Stimulated activated CD4-positive, alpha-beta T cell treated with anti-CD3 and anti-CD28 coated beads, Interleukin-1b, Interleukin-23, amount 100 ng/mL, for 24 hours (primary cell): ENCODE data around the gene SLC2A10.

ENCODE experiments used
- DNase-seq, 4 experiments: peaks; one replicate each; pipeline ENCODE4 v3.0.0-alpha.2; 2020; ENCODE audit warnings: low read depth in 4 of 4, low spot score in 1 of 4

SLC2A10 gene

DNA sequence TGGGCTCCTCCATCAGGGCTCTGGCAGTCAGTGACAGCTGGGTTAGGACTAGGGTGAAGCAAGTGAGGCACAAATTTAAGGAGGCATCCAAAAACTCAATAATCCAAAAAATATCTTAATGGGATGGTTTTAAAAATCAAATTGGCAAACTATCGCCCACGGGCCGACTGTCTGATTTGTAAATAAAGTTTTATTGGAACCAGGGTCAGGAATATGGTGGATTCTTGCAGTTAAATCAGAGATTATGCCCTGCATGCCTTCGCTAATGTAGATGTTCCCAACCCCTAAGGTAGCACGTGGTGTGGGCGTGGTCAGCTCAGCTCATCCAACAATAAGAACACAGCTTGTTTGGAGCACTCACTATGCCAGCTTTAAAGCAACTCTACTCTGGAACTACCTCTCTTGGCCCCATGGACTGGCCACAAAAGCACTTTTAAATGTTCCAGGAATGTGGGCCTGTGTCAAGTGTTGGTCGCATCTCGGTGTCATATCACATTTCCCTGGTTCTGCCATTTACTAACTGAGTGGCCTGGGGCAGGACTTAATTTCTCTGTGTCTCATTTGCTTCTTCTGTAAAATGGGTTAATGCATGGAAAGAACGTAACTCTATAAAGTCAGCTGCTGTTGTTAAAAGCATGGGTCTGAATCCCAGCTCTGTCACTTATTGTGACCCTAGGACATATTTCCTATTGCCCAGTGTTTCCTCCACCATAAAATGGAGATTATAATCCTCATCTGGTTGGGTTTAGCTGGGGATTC lies 27.2 kb upstream of the SLC2A10 start:
- no peak for DNase-seq

DNA sequence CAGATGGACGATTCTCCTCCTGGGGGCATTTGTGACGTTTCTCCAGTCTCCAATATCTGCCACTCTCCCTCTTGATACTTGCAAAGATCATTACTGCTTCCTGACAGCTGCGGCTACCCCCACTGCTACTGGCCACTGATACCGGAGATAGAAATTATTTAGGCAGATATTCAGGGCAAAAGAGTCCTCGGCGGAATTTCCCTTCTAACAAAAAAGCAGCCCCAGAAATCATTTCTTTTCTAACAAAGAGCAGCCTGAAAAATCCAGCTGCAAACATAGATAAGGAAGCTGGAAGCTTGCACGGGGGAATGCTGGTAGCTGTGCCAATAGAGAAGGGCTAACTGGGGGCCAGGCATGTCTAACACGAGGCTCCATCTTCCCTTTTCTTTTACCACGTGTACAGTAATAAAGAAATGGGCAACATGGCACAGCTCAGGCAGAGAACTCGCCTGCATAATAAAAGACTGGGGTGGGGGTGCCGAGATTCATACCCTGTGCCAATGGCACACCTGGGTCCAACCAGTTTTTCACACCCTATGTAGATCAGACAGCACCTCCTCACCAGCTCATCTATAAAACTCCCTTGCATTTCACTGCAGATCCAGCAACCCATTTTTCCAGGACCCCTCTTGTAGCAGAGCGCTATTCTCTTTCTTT lies 26.3 kb upstream of the SLC2A10 start:
- DNase-seq = no peak

DNA sequence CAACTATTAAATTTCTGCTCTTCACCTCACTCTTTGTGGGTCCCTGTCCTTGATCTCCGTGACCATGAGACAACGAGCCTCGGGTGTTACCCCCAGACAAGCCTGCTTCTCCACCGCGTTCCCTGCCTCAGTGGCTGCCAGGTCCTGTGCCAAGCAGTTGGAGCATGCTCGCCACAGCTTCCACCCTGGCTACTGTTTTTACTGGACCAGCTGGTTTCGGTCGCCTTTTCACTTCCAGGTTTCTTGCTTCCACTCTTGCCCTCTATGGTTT lies 25.8 kb upstream of the SLC2A10 start:
- no peak for DNase-seq

DNA sequence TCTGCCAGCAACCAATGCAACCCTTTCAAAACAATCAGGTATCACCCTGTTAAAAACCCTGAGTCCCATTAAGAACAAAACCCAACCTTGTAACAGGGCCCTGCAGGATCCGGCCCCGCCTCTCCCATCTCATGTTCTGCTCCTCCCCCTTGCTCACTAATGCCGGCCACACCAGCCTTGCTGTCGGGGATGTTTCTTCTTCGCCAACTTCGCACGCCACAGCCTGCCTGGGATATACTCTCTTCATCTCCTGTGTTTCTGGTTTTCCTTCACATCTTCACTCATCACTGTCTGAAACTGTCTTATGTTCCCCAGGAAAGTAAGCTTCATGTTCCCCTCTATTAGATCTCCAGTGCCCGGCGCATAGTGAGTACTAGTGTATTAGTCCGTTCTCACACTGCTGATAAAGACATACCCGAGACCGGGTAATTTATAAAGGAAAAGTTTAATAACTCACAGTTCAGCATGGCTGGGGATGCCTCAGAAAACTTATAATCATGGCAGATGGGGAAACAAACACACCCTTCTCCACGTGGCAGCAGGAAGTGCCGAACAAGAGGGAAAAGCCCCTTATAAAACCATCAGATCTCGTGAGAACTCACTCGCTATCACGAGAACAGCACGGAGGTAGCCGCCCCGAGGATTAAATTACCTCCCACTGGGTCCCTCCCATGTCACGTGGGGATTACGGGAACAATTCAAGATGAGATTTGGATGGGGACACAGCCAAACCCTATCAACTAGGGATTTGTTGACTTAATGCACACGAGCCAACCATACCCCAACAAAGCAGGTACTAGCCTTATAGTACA lies 25.3 kb upstream of the SLC2A10 start:
- DNase-seq = no peak

DNA sequence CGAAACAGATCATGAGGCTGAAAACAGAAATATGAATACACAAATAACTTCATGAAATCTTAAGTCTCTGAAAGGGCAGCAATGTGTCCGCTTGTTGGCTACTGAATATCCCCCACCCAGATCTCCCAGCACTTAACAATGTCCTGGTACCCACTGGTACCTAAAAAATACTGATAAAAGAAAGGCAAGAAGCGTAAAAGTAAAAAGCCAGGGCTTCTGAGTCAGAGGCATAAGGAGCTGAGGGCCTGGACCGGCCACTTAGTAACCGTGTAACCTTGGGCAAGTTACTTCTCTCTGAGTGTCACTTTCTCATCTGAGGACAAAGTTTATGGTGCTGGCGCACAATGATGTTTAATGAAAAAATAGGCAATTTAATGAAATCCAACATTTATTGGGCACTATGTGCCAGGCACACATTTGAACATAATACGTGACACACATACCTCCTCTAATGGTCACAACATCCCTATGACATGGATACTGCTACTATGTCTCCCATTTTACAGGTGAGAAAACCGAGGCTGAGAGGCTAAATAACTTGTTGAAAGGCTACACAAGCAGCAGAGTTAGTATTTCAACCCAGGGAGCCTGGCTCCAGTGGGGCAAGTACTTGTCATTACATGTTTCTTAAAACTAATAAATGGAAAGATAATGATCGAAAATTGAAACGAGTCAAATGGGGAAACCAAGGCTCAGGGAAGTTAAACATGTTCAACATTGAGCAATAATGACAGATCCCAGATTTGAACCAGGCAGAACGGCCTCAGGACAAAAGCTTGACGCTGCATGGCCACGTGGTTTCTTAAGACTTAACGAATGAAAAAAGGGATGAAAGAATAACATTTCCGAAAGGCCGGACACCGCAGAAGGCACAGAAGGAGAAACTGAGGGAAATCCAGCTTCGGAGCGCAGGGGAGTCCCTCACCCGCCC lies 21.0 kb upstream of the SLC2A10 start:
- DNase-seq = no peak

DNA sequence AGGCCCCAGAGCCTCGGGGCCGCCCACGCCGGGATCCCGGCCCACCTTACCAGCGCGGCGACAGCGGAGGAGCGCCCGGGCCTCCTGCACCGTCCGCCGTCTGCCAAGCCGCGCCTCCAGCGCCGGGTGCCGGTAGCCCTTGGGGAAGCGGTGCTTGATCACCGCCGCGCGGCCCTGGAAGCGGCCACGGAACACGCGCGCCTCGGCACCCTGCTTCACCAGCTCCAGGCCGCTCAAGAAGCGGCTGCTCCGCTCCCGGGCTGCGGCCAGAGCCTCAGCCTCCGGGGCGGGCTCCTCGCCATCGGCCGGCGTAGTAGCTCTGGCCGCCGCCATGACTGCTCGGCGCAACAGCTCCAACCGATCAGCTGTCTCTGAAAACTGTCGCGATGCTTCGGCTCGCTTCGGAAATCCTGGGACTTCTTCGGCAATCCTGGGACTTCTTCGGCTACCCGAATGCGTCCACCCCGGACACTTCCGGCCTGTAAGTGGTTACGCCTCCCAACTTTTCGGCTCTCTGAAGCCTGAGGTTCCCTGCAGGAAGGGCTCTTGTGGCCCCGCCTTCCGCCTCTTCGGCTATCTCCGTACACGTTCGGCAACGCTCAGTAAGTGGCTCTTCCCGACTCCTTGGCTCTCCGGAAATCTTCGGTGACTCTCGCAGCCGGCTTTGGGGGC lies 20.2 kb upstream of the SLC2A10 start, which contains the start of gene TP53RK:
TP53RK (minus strand) TSS at position 363 of the 672 bp plus-strand sequence; CDS start at position 333, 30 bp downstream.
- DNase-seq = peak; percentile 90 to 96 (median 92)

DNA sequence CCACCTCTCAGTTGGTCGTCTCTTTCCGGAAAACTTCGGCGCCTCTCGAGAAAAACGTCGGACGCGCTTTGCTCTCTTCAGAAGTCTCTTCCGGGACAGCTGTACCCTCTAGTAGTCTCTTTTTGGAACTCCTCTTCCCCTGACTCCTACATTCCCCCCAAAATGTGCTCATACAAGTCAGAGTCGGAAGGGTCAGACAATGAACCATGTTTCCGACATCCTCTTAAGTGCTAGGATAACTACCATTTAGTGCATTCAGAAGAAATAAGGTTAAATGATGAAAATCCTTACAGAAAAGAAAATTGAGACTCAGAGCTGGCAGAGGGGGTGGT lies 19.7 kb upstream of the SLC2A10 start:
- no peak for DNase-seq

DNA sequence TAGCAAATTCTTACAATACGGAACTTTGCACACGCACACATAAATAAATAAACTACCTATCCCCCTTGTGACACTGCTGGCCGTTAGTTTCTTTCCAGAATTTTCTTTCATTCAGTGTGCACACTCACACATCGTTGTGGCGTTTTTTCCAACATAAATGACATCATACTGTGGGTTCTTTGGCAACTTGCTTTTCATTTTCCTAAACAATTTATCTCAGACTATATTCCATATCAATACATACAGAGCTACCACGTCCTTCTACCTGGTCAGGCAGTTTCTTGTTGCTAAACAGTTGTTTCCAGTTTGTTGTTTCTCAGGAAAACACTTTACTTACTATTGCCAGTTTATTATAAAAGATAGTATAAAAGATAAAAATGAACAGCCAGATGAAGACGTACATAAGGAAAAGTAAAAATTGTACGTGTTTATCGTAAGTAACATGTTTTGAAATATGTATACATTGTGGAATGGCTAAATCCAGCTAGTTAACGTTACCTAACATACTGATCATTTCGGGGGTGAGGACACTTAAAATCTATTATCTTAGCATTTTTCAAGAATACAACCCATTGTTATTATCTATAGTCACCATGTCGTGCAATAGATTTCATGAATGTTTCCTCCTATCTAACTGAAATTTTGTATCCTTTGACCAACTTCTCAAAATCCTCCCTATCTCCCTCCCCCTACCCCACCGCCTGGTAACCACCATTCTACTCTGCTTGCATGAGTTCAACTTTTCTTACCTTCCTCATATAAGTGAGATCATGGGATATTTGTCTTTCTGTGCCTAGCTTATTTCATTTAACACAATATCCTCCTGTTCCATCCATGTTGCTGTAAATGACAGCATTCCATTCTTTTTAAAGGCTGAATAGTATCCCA lies 19.0 kb upstream of the SLC2A10 start:
- no peak for DNase-seq

DNA sequence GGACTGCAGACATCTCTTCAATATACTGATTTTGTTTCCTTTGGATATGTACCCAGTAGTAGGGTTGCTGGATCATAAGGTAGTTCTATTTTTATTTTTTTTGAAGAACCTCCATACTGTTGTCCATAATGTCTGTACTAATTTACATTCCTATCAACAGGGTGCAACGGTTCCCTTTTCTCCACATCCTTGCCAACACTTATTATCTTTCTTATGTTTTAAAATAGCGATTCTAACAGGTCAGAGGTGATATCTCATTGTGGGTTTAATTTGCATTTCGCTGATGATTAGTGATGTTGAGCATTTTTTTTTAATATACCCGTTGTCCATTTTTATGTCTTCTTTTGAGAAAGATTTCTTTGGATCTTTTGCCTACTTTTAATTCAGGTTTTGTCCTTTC lies 18.3 kb upstream of the SLC2A10 start:
- DNase-seq = no peak

DNA sequence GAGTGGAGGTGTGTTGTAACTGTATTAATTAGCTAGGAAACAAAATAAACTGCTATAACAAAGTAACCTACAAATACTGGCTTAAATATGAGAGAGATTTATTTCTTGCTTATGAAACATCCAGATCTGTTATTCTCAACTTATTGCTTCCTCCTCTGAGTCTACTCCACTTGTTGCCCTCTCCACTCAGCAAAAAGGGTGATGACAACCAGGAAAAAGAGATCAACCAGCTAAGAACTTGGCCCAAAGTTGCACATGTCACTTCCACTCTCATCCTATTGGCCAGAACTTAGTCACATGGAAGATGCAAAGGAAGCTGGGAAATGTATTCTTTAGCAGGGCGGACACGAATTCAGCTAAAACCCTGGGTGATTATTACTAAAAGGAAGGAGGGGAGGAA lies 15.0 kb upstream of the SLC2A10 start:
- DNase-seq = no peak

DNA sequence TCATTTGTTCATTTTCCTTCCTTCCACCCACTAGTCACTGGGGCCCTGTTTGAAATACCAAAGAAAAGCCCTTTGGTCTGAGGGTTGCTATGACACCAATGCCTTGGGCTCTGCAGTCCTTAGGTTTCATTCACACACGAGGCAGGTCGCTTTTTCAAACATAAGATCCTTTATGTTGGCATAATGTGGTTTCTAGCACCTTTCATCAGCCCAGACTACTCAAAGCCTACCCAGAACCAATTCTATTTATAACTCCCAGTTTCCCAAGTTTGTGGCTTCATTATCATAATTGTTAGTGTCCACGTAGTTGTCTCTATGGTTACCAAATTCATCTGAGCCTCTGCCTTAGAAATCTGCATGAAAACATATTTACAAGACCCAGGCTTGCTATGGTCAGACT lies 13.6 kb upstream of the SLC2A10 start:
- DNase-seq = no peak

DNA sequence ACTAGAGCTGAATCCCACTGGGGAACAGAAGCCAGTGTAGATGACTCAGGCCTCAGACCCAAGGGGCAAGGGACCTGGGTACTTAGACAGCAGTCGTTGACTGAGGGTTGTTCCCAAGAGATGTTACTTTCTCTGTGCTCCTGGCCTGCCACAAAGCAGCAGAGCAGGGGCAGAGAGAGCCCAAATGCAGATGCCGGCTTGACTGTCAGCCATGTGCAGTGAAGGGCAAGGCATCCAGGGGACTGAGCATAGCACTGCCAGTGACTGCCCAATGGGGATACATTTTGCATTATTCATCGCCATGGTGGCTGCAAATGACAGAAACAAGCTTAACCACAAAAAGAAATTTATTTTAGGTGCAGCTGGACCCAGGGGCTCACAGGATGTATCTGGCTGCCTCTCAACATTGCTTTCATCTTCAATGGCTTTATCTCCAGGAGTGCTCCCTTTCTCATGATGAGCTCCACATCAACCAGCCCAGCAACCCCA lies 12.6 kb upstream of the SLC2A10 start:
- DNase-seq = no peak

DNA sequence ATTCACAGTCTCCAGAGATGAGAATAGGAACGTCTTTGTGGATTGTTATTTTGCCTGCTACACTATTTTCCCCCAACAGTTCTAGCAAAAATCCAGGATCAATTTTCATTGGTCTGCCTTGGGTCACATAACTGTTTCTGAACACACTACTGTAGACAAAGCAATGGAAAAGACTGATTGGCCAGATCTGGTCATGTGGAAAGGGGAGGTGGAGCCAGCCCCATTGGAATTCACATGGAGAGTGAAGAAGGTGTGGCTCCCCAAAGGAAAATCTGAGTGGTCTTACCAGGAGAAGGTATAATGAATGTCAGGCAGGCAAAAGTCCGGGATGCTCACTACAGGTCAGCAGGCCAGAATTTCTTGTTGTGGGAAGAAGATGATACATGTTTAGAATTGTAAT lies 10.7 kb upstream of the SLC2A10 start:
- DNase-seq = no peak

DNA sequence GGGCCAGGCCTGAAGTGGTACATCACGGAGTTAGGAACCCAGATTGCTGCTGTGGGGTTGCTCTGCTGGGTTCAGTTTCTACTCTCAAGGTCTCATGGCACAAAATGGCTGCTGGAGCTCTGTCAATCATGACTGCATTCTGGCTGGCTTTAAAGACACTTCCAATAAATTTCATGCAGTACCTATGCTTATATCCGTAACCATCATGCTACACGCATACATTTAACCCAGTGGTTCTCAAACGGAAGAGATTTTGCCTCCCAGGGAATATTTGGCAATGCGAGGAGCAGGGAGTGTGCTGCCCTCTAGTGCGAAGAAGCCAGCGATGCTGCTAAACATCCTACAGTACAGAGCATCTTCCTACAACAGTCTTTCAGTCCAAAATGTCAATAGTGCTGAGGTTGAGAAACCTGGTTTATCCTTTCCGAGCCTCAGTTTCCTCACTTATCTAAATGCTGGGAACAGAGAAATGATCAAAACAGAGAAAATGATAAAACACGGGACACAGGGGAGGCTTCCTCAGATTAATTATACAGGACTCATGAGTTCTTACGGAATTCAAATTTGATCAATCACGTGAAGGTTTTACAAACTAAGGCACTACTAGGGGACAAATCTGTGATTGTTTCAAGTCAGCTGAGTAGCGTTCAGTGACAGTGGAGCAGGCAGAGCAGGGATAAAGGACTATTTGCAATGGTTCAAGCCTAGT lies 9.6 kb upstream of the SLC2A10 start:
- no peak for DNase-seq

DNA sequence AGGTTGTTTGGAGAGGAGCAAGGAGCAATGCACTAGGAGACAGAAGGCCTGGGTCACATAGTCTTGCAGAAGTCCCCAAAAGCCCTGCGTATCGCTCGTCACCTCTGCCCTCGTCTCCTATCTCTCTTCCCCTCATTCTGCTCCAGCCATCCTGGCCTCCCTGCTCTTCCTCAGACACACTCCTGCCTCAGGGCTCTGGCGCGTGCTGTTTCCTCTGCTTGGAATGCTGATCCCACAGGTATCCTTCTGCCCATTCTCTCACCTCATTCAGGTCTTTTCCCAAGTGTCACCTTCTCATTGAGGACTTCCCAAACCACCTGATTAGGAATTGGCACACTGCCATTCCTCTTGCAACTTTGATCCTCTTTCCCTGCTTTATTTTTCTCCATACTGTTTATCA lies 9.0 kb upstream of the SLC2A10 start:
- DNase-seq = no peak

DNA sequence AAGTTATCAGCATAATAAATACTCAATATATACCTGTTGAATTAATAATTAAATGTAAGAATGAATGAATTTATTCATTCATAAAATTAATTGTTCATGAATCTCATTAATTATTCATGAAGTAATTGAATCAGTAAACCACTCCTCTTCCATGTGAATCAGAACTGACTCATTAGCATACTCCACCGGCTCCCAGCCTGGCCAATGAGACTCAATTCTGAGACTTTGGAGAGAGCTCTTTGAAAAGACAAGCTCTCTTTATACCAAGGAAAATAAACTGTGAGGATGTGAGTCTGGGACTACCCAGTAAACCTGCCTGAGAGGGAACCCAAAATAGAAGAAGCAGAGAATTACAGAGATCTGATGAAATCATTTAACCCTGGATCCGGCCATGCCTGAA lies 8.4 kb upstream of the SLC2A10 start:
- DNase-seq = no peak

DNA sequence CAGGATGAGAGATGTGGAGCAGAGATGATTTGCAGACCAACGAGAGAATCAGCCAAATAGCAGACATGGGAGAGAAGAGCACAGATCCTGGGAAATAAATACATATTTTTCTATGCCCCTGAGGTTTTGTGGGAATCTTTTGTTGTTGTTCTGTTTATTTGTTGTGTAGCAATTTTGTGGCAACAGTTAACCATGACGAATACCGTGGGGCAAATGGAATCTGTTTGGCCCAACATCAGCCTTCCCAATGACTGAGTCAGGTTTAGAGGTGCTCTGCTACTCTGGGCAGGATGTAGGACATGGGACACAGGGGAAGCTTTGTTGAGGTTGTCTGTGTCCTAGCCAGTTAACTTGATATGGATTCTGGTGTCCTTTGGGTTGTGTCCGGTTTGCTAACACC lies 7.9 kb upstream of the SLC2A10 start:
- DNase-seq = no peak

DNA sequence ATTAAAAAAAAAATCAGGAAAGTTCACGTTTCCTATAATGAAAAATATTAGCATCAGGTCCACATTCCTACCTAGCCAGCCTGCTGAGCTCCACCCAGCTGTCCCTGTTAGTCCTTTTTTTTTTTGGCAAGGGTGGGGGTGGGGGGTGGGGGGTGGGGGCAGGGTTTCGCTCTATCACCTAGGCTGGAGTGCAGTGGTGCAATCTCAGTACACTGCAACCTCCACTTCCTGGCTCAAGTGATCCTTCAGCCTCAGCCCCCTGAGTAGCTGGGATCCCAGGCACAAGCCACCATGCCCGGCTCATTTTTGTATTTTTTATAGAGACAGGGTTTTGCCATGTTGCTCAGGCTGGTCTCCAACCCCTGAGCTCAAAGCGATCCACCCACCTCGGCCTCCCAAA lies 7.5 kb upstream of the SLC2A10 start:
- no peak for DNase-seq
